Activated T-helper 2 cell treated with anti-CD3 and anti-CD28 coated beads, Interferon-gamma antibody, Interleukin-2, Interleukin-4, amounts not matched to agents 10 μg/mL and 5 μg/mL and 100 μg/mL, durations not matched to agents 14 hours and 24 hours and 36 hours (primary cell): ENCODE results near the gene TLK1. TPM values are rescaled to one million over a fixed set of nuclear protein-coding genes. Genes with fewer than 3 reads are reported as not detected.
"Not testable (repeated sequence)": the region's sequence is repeated elsewhere in the genome, so short reads cannot be mapped to it uniquely, and the experiment has no call there.

Experiments used
- DNase-seq: peaks from one replicate; pipeline ENCODE4 v3.0.0; 2021; ENCODE audit warnings: low spot score
- H3K27ac Mint-ChIP-seq: one replicate; pipeline ENCODE4 v1.8.0; 2021; ENCODE audit warnings: mixed read lengths
- H3K27me3 Mint-ChIP-seq: one replicate; pipeline ENCODE4 v1.8.0; 2021; ENCODE audit warnings: low read depth, mixed read lengths
- H3K36me3 Mint-ChIP-seq: one replicate; pipeline ENCODE4 v1.8.0; 2021; ENCODE audit warnings: low read depth, mixed read lengths
- H3K4me1 Mint-ChIP-seq: one replicate; pipeline ENCODE4 v1.8.0; 2021; ENCODE audit warnings: low read depth, mixed read lengths
- H3K4me3 Mint-ChIP-seq: one replicate; pipeline ENCODE4 v1.8.0; 2021; ENCODE audit warnings: low read depth, mild to moderate bottlenecking, moderate library complexity, mixed read lengths
- H3K9me3 Mint-ChIP-seq: one replicate; pipeline ENCODE4 v1.8.0; 2021; ENCODE audit warnings: mixed read lengths
- intact Hi-C: fragments of 100-400 bp; cut with micrococcal nuclease; formaldehyde crosslinking; loops from one replicate; pipeline ENCODE4 v1.15.1; 2023
- total RNA-seq: library from RNA; stranded (reverse); gene quantifications from 2 replicates; pipeline ENCODE4 v1.2.3, GENCODE V29; 2022

Gene TLK1
- total RNA-seq, 1 donor from 2014 or later = 81.7 TPM

GRCh38 chr2:171086352-171087290 is 74.1 kb downstream of the TLK1 start:
- peak; percentile 33 for DNase-seq
- Mint-ChIP-seq H3K4me3 (peak overlapping the region; percentile 78), H3K27ac (peak overlapping the region; percentile 69), H3K36me3 (peaks cover 22% of the 10 kb centered on the region), H3K9me3 (no peaks in the 10 kb centered on the region), H3K27me3 (no peaks in the 10 kb centered on the region), H3K4me1 (peaks cover 61% of the 10 kb centered on the region)
- intact Hi-C loops = loop anchor here (1.0 to 5.0 kb wide), 7 partner anchors 51 to 330 kb away; no protein-coding TSS in a partner anchor

- H3K27me3 Mint-ChIP-seq = no peaks in the 10 kb centered on the region
- peak overlapping the region; percentile 73 for H3K4me3 Mint-ChIP-seq
- no peak for DNase-seq
- H3K9me3 Mint-ChIP-seq = no peaks in the 10 kb centered on the region
- H3K27ac Mint-ChIP-seq = peak overlapping the region; percentile 78
- H3K4me1 Mint-ChIP-seq = peaks cover 58% of the 10 kb centered on the region
- peaks cover 28% of the 10 kb centered on the region for H3K36me3 Mint-ChIP-seq
- intact Hi-C loops = loop anchor here (1.0 to 2.0 kb wide), 2 partner anchors 11 to 39 kb away; no protein-coding TSS in a partner anchor
Observed at GRCh38 chr2:171084128-171084527, 76.6 kb downstream of the TLK1 start.

- intact Hi-C loops = no loop called here
- DNase-seq = no peak
- Mint-ChIP-seq H3K36me3 (peaks cover 33% of the 10 kb centered on the region), H3K27ac (no peak overlapping the region), H3K9me3 (no peaks in the 10 kb centered on the region), H3K4me1 (peaks cover 57% of the 10 kb centered on the region), H3K4me3 (no peak overlapping the region), H3K27me3 (no peaks in the 10 kb centered on the region)
Observed at GRCh38 chr2:171083451-171083850, 77.2 kb downstream of the TLK1 start.

- Mint-ChIP-seq H3K9me3 (no peaks in the 10 kb centered on the region), H3K27ac (peak overlapping the region; percentile 1), H3K36me3 (peaks cover 46% of the 10 kb centered on the region), H3K27me3 (no peaks in the 10 kb centered on the region), H3K4me3 (no peak overlapping the region), H3K4me1 (peaks cover 50% of the 10 kb centered on the region)
- no peak for DNase-seq
- intact Hi-C loops = no loop called here
Observed at GRCh38 chr2:171081649-171082111, 79.0 kb downstream of the TLK1 start.

GRCh38 chr2:171080607-171081006 is 80.1 kb downstream of the TLK1 start:
- H3K27me3 Mint-ChIP-seq = no peaks in the 10 kb centered on the region
- H3K9me3 Mint-ChIP-seq = no peaks in the 10 kb centered on the region
- no peak overlapping the region for H3K4me3 Mint-ChIP-seq
- DNase-seq = no peak
- intact Hi-C loops = no loop called here
- H3K4me1 Mint-ChIP-seq = peaks cover 46% of the 10 kb centered on the region
- no peak overlapping the region for H3K27ac Mint-ChIP-seq
- H3K36me3 Mint-ChIP-seq = peaks cover 54% of the 10 kb centered on the region

GRCh38 chr2:171076422-171076821 is 84.3 kb downstream of the TLK1 start:
- H3K27ac Mint-ChIP-seq, intact Hi-C loops, H3K4me3 Mint-ChIP-seq, H3K9me3 Mint-ChIP-seq, H3K27me3 Mint-ChIP-seq, DNase-seq: not testable (repeated sequence)
- Mint-ChIP-seq H3K4me1 (peaks cover 16% of the 10 kb centered on the region), H3K36me3 (peaks cover 64% of the 10 kb centered on the region)

- intact Hi-C loops = no loop called here
- H3K27me3 Mint-ChIP-seq = no peaks in the 10 kb centered on the region
- peaks cover 12% of the 10 kb centered on the region for H3K4me1 Mint-ChIP-seq
- peaks cover 64% of the 10 kb centered on the region for H3K36me3 Mint-ChIP-seq
- H3K4me3 Mint-ChIP-seq = no peak overlapping the region
- H3K9me3 Mint-ChIP-seq = peaks cover 9% of the 10 kb centered on the region
- H3K27ac Mint-ChIP-seq = no peak overlapping the region
- no peak for DNase-seq
Observed at GRCh38 chr2:171072164-171072563, 88.5 kb downstream of the TLK1 start.

GRCh38 chr2:171069286-171069956 is 91.3 kb downstream of the TLK1 start:
- peaks cover 9% of the 10 kb centered on the region for H3K9me3 Mint-ChIP-seq
- no peaks in the 10 kb centered on the region for H3K27me3 Mint-ChIP-seq
- no peak for DNase-seq
- no peak overlapping the region for H3K4me3 Mint-ChIP-seq
- intact Hi-C loops = no loop called here
- peaks cover 10% of the 10 kb centered on the region for H3K4me1 Mint-ChIP-seq
- H3K36me3 Mint-ChIP-seq = peaks cover 49% of the 10 kb centered on the region
- no peak overlapping the region for H3K27ac Mint-ChIP-seq

GRCh38 chr2:171066110-171066509 is 94.6 kb downstream of the TLK1 start:
- intact Hi-C loops = no loop called here
- DNase-seq = no peak
- Mint-ChIP-seq H3K27ac (no peak overlapping the region), H3K9me3 (peaks cover 8% of the 10 kb centered on the region), H3K27me3 (no peaks in the 10 kb centered on the region), H3K4me3 (no peak overlapping the region), H3K36me3 (peaks cover 32% of the 10 kb centered on the region), H3K4me1 (peaks cover 19% of the 10 kb centered on the region)

GRCh38 chr2:171057575-171057974 is 103.1 kb downstream of the TLK1 start:
- Mint-ChIP-seq H3K4me3 (no peak overlapping the region), H3K27ac (no peak overlapping the region), H3K36me3 (peaks cover 63% of the 10 kb centered on the region), H3K4me1 (no peaks in the 10 kb centered on the region), H3K27me3 (no peaks in the 10 kb centered on the region), H3K9me3 (no peaks in the 10 kb centered on the region)
- no peak for DNase-seq
- intact Hi-C loops = no loop called here

GRCh38 chr2:171056307-171056706 is 104.4 kb downstream of the TLK1 start:
- no peaks in the 10 kb centered on the region for H3K4me1 Mint-ChIP-seq
- H3K4me3 Mint-ChIP-seq = no peak overlapping the region
- intact Hi-C loops = no loop called here
- no peaks in the 10 kb centered on the region for H3K27me3 Mint-ChIP-seq
- H3K27ac Mint-ChIP-seq = no peak overlapping the region
- H3K9me3 Mint-ChIP-seq = no peaks in the 10 kb centered on the region
- peaks cover 72% of the 10 kb centered on the region for H3K36me3 Mint-ChIP-seq
- DNase-seq = no peak

GRCh38 chr2:171049691-171050090 is 111.0 kb downstream of the TLK1 start:
- no peak overlapping the region for H3K4me3 Mint-ChIP-seq
- no peaks in the 10 kb centered on the region for H3K27me3 Mint-ChIP-seq
- no peaks in the 10 kb centered on the region for H3K9me3 Mint-ChIP-seq
- intact Hi-C loops = no loop called here
- H3K36me3 Mint-ChIP-seq = peaks cover 66% of the 10 kb centered on the region
- peaks cover 5% of the 10 kb centered on the region for H3K4me1 Mint-ChIP-seq
- H3K27ac Mint-ChIP-seq = no peak overlapping the region
- DNase-seq = no peak

GRCh38 chr2:171046048-171046560 is 114.6 kb downstream of the TLK1 start:
- Mint-ChIP-seq H3K4me1 (peaks cover 29% of the 10 kb centered on the region), H3K36me3 (peaks cover 67% of the 10 kb centered on the region), H3K4me3 (no peak overlapping the region), H3K27me3 (no peaks in the 10 kb centered on the region), H3K9me3 (no peaks in the 10 kb centered on the region), H3K27ac (no peak overlapping the region)
- DNase-seq = no peak
- intact Hi-C loops = no loop called here
